Stimulated activated CD8-positive, alpha-beta memory T cell treated with anti-CD3 and anti-CD28 coated beads, Interleukin-7, amount 100 ng/mL, for 1 hour (primary cell): ENCODE measurements around the gene REC8.

Experiments used
- DNase-seq, 2 donors: peaks; one replicate each; pipeline ENCODE4 v3.0.0-alpha.2; 2020; ENCODE audit warnings: low read depth in 2 of 2

The REC8 gene

DNA sequence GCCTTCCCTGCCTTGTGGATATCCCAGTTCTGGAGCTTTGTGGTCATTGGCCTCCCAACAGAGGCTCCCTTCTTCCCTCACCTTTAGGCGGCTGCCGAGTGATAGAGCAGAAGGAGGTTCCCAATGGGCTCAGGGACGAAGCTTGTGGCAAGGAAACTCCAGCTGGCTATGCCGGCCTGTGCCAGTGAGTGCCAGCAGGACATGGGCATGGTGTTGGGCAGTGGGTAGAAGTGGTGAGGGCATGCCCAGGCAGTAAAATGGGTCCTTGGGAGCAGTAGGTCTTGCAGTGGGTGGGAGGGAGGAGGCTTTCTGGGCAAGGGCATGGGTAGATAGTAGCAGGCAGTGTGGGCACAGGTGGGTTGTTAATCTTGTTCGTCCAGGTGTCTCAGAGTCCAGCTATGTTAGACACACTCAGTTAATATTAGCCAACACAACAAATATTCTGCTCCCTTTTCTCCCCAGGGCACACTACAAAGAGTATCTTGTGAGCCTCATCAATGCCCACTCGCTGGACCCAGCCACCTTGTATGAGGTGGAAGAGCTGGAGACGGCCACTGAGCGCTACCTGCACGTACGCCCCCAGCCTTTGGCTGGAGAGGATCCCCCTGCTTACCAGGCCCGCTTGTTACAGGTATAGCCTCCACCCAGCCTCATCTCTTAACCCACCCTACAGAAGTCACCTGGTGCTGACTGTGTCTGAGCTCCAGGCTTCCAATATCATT, 11.9 kb upstream of the REC8 start:
- DNase-seq: no peak

DNA sequence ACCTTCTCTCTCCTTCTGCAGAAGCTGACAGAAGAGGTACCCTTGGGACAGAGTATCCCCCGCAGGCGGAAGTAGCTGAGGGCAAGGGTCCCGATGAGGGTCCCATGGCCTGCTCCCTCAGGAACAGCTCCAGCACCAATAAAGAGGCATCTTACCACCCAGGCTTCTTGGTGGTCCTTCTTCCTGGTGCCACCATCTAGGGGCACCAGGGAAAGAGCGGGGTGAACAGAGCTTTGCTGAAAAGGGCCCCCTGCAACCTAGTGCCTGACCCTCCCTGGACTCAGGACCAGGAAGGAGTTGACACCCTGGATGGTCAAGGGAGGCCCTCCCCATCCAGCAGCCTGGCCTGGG, 11.4 kb upstream of the REC8 start:
- no peak for DNase-seq

DNA sequence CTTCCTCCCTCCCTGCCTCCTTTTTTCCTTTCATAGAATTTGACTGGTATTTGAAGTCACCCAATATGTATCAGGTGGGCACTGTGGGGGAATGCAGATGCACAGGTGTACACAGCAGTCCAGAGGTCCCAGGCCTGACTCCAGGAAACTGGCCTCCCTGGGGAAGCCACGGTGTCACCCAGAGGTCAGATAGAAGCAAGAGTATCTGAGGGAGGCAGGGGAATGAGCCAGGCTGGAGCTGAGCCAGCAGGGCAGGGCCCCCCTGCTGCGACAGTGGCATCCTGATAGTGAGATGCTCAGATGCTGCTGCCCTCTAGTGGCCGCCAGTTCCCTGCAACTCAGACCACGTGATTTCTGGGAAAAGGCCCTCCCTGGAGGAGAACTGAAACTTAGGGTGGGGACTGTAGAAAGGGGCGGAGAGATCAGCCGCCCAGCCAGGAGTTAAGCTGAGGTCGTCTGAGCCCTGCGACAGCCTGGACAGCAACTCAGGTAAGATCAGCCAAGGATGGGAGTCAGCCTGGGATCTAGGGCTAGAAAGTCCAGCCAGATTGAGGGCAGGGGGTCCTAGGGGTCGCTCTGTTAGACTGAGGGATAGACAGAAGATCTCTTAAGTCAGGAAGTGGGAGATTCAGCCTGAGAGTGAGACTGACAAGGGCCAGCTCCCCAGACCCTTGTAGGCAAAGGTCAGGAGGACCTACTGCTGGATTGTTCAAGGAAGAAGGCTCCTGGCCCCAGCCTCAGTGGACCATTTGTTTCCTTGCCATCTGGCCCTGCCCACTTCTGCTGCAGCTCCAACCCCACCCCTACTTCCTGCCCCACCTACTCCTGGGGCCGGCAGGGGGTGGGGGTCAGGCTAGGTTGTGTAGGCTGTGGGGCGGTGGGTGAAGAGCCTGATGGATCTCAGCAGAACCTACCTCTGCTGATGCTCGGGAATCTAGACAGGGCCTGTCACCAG, 10.8 kb upstream of the REC8 start, which contains the start of gene IRF9:
Gene IRF9 (plus strand): TSS at position 416 of the 955 bp plus-strand sequence. CDS start 880 bp downstream, outside the sequence.
- peak; percentile 98 to 99 for DNase-seq

DNA sequence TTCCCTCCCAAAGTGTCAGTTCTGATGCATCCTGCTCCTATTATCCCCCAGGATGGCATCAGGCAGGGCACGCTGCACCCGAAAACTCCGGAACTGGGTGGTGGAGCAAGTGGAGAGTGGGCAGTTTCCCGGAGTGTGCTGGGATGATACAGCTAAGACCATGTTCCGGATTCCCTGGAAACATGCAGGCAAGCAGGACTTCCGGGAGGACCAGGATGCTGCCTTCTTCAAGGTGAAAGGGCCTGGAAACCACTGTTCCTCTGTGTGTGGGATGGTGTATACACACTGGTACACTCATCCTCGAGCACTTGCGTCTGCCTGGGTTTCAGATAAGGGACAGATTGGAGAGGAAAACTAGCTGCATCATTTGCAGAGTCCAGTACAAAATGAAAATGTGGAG, 9.8 kb upstream of the REC8 start:
- DNase-seq: no peak

DNA sequence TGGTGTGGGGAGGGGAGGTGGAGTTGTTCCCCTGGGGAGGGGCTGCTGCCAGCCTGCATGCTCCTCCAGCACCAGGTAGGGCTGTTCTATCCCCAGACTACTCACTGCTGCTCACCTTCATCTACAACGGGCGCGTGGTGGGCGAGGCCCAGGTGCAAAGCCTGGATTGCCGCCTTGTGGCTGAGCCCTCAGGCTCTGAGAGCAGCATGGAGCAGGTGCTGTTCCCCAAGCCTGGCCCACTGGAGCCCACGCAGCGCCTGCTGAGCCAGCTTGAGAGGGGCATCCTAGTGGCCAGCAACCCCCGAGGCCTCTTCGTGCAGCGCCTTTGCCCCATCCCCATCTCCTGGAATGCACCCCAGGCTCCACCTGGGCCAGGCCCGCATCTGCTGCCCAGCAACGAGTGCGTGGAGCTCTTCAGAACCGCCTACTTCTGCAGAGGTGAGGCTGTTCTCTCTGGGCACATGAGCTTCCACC, 7.3 kb upstream of the REC8 start:
- DNase-seq: no peak

DNA sequence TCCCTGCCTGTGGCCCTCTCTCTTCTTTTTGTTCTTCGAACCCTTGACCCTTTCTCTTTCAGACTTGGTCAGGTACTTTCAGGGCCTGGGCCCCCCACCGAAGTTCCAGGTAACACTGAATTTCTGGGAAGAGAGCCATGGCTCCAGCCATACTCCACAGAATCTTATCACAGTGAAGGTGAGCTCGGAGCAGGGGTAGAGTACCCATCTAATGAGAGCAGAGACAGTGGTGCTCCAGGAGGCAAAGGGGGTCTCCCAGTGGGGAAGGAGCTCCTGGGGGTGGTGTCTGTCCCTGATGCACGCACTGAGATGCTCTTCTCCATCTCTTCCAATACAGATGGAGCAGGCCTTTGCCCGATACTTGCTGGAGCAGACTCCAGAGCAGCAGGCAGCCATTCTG, 6.1 kb upstream of the REC8 start:
- no peak for DNase-seq

DNA sequence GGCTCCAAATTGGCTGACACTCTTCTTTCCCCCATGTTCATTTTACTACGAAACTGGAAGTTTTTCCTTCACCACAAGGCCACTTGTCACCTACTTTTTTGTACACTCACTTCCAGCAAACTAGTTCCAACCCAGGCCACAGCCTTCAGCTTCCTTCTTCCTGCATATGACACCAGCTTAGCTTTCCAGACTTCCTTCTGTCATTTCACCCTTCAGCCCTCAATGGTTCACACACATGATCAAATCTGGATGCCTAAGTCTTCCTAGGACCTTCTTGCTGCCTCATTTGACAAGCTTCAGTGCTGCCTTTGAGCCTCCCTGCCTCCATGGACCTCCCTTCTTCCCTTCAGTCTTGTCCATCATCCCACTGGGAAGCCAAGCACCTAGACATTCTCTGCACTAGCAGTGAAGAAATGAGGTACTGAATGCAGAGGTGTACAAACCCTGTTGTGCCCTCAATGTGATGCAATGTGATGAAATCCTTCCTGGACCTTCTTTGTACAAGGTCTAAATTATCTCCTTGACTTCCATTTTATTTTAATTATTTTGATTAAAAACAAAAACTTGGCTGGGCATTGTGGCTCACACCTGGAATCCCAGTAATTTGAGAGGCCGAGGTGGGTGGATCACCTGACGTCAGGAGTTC, 4.3 kb upstream of the REC8 start:
- no peak for DNase-seq

DNA sequence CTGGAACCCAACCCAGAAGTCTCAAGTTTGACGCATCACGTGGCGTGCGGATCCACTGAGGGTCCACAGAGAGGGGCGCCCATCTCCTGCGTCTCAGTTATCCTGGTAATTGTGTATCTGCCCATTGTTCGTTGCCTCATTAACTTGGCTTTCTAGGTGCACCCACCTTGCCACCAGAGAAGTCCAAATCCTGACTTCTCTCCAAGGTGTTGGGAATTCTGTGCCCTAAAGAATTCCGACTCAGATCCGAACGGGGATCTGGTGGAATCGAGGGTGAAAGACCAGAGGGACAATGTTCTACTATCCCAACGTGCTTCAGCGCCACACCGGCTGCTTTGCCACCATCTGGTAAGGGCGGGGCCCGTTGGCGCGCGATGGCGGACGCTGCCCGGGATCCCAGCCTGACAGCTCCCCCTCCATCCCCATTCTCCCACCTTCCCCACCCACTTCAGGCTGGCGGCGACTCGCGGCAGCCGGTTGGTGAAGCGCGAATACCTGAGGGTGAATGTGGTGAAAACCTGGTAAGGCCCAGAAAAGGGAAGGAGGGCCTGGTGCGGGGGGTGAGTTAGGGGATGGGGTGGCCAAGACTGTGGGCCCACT, 481 bp downstream of the REC8 start:
- no peak for DNase-seq

DNA sequence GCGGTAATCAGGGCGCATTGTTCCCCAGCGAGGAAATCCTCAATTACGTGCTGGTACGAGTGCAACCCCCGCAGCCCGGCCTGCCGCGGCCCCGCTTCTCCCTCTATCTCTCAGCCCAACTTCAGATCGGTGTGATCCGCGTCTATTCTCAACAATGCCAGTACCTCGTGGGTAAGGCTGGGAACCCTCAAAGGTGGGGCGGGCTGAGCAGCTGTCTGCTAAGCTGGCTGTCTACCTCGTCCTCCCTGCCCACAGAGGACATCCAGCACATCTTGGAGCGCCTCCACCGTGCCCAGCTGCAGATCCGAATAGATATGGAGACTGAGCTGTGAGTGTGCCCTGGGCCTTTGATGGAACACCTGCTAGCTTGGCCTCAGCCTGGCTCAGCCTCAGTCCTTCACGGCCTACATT, 996 bp downstream of the REC8 start:
- DNase-seq: no peak

DNA sequence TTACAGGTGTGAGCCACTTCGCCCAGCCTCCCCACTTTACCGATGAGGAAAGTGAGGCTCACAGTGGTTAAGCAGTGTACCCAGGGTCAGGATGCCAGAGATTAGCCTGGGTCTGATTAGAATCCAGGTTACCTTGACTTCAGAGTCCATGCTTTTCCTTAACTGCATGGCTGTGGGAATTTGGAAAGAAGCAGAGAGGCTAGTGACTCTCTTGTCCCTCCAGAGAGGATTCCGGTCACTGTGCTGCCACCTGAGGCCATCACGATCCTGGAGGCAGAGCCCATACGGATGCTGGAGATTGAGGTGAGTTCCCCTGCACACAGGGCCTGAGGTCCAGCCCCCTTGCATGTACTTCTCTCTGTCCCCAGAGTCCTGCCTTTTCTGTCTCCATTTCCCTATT, 4.7 kb downstream of the REC8 start:
- no peak for DNase-seq

DNA sequence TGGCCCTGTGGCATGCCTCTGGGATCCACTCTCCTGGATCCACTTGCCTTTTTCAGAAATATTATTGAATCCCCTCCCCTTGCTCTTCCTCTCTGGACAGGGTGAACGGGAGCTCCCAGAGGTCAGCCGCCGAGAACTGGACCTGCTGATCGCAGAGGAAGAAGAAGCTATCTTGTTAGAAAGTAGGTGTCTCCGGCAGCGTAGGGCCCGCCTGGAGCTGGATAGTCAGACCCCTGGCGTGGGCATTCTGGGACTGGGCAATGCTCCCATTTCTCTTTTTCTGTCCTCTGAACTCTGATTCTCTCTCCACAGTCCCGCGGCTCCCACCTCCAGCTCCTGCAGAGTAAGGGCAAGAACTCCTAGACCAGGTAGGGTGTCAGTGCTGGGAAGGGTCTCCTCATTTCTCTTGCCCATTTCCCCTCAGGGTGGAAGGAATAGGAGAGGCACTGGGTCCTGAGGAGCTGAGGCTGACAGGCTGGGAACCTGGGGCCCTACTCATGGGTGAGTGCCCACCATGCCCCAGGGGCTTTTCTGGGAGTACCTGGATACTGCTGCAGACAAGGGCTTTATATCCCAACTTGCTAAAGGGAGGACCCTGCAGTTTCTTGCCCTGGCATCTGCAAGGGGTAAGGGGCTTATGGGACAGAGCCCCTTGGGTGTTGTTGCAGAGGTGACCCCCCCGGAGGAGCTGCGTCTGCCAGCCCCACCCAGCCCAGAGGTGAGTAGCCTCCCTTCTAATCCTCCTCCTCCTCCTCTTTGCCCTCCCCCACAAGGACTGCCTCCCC, 5.4 kb downstream of the REC8 start:
- no peak for DNase-seq

DNA sequence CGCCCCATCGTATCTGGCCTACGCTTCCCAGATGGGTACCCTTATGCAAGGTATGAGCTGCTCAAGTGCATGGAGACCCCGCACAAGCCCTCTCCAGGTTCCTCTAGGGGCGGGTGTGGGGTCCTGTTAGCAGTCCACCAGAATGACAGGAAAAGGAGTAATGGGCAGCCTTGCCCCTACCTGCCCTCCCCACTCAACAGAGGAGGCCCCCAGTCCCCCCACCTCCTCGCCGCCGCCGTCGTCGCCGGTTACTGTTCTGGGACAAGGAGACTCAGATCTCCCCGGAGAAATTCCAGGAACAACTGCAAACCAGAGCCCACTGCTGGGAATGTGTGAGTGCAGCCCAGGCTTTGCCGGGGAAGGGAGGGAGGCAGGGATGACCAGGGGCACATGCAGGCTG, 6.0 kb downstream of the REC8 start:
- DNase-seq: no peak

DNA sequence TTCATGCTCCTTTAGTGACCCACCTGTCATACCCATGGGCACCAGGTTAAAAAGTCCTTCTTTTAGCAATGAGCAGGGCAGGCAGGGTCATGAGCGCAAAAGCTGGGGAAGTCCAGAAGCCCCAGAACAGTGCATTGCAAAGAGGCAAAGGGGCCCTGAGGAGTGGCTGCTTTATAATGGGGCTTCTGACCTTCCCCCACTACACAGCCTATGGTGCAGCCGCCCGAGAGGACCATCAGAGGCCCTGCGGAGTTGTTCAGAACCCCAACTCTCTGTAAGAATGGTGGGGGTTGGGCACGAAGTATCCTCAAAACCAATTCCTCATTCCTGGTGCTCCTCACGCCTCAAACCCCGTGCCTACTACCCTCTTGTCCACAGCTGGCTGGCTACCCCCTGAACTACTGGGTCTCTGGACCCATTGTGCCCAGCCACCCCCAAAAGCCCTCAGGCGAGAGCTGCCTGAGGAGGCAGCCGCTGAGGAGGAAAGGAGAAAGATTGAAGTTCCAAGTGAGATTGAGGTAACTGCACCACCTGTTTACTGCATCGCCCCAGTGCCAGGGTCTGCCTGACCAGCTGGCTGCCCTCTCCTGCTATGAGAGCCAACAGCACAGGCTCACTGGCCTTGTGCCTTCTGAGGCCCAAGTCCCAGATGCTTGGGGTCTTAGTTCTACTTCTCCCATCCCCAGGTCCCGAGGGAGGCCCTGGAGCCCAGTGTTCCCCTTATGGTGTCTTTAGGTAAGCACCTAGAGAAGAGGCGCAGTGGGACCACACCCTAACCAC, 6.7 kb downstream of the REC8 start:
- DNase-seq: no peak

DNA sequence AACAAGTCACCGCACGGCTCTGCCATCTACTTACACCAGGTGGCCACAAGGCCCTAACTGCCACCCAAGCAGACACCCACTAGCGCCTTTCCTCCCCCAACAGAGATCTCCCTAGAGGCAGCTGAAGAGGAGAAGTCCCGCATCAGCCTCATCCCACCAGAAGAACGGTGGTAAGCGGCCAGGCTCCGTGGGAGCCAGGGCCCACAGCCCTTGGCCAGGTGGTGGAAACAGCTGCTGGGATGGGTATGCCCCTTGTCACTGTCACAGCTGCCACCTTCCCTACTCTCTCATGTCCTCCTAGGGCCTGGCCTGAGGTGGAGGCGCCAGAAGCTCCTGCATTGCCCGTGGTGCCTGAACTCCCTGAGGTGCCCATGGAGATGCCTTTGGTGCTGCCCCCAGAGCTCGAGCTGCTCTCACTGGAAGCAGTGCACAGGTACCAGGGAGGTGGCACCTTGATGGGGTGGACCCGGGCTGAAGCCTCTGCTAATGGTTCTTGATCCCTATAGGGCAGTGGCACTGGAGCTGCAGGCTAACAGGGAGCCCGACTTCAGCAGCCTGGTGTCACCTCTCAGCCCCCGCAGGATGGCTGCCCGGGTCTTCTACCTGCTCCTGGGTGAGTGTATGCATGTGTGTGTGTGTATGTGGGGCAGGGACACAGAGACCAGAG, 7.5 kb downstream of the REC8 start:
- no peak for DNase-seq

DNA sequence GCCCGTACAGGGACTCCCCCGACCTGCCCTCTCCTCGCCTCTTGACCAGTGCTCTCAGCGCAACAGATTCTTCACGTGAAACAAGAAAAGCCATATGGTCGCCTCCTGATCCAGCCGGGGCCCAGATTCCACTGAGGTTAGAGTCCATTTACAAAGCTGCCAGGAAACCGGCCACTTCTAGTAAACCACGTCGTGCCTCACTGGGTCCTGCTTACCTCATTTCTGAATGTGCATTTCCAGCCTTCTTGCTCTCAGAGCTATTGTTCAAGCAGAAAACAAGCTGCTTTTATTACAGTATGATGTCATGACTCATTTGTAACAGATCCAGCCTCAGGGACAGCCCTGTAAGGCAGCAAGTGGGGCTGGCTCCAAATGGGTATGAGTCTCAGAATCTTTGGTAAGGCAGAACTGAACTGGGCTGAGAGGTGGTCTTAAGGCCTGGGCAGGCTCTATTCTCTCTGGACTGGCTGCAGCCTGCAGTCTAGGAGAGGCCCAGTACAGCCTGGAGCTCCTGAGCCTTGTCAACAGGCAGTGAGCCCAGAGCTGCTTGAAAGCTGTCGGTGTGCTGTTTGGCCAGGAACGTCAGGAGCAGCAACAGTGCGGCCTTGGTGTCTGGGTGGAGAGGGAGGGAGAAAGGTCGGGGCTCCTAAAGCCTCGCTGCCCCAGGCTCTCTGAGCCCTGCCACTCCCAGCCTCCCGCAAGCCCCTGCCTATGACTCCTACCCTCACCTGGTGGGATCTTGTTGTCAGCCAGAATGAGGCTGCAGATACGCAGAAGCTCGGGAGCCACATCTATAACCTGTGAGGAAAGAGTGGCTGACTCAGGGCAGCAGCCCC, 8.3 kb downstream of the REC8 start:
- no peak for DNase-seq

DNA sequence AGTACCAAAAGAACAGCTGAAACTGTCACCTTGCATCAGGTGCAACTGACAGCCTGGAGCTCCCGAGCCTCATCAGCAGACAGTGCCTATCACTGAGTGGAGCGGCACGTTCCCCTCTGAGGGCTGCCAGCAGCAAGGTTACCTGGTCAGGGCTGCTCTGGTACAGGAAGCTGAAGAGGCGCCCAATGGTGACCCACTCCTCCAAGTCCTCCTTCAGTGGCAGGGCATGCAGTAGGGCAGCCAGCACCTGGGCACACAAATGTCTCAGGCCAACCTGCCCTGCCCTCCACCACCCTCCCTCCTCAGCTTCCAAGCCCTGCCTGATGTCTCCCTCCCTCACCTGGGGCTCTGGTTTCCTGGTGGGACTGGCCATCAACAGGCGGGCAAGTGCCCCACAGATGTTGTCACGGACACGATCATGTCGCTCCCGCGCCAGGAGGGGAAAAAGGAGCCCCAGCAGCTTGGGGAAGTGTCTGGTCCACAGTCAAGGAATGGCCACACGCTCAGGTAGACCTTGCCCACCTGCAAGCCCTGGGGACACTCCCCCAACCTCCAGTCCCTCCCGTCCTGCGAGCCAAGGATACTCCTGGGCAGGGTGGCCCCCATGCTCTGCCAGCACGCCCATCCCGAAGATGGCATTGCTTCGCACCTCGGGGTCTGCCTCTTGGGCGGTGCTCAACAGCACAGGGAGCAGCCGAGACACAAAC, 9.6 kb downstream of the REC8 start:
- DNase-seq: no peak

DNA sequence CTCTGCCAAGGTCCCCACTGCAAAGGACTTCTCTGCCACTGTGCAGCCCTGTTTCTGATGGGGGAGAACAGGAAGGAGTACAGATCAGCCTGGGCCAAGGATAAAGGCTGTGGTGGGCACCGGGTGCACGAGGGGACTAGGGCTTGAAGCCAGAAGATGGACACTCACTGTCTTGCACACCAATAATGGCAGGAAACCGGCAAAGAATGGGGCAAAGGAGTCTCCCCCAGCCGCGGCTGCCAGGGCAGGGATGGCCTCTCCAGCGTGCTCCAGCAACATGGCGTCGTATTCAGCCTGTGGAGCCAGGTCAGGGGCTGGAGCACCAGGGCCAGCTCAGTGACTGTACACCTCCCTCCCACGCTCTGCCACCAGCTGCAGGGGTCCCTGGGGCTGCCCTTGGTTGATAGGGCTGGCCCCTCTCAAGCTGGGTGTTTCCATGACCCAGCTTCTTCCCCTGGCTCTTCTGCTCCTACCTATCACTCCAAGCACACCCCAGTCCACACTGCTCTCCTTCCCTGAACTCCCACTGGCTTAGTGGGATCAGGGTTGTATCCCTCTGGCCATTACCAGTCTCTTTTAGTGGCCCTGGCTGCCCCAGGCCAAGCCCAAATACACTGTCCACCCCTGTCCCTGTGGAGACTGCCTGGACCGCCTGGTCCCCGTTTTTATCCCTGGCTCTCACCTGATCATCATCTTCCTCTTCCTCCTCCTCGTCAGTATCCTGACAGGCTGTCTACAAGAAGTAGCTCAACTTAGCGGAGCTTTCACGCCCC, 10.4 kb downstream of the REC8 start:
- DNase-seq: no peak
